Left cardiac atrium (tissue), 4 donors: ENCODE data around the gene FBH1. TPM values are rescaled to one million over a fixed set of nuclear protein-coding genes. Genes with fewer than 3 reads are reported as not detected.
"Not testable (repeated sequence)": the region's sequence is repeated elsewhere in the genome, so short reads cannot be mapped to it uniquely, and the experiment has no call there.

Source experiments
- ATAC-seq, 2 donors: fragments of 200-7000 bp; cut with Tn5 transposase; one replicate each; pipeline ENCODE4 v1.9.1; 2020; ENCODE audit warnings: mild to moderate bottlenecking in 2 of 2, moderate library complexity in 2 of 2
- DNase-seq: peaks from one replicate; pipeline ENCODE4 v3.0.0-alpha.2; 2020
- intact Hi-C, 2 donors: fragments of 100-400 bp; cut with DNase I; formaldehyde crosslinking; loops; one replicate each; pipeline versions ENCODE4 v1.14.1 to v1.15.1; 2022 to 2023
- total RNA-seq, 2 donors: library from RNA; stranded (reverse); fragmentation: NEBNext Ultra II Directional; extraction: Animal tissue kit (Norgen Biotek cat#: 25700); gene quantifications; one replicate each; pipeline ENCODE4 v1.2.1, GENCODE V29; 2021
- donor health status: DM: no; HTN: yes; CAD: no.
- donor health status: DM: no; HTN: yes; CAD: no; lungs with severe emphysema.
- donor health status: DM: yes; HTN: yes; CAD: no.
- donor health status: Dilated cardiomyopathy.

Gene FBH1
- total RNA-seq, 2 donors from 2014 or later = 67.4 to 85.1 TPM

DNA sequence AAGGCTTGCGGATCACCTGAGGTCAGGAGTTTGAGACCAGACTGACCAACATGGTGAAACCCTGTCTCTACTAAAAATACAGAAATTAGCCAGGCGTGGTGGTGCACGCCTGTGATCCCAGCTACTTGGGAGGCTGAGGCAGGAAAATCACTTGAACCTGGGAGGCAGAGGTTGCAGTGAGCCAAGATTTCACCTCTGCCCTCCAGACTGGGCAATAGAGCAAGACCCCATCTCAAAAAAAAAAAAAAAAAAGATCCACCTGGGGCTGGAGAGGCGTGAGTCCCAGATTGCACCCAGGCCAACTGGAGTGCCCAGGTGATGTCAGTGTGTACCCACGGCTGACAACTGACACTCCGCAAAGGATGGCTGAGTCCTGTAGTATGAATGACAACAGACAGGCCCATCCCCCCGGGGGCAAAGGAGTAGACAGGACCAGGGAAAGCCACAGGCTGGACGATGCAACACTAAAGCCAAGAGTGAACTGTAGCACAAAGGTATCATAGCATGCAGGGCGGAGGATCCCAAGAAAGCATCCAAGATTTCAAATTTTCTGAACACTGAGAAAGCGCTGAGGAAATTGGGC is 72.4 kb downstream of the FBH1 start:
- DNase-seq, intact Hi-C loops, ATAC-seq: not testable (repeated sequence)

GRCh38 chr10:5963071-5963470 is 73.0 kb downstream of the FBH1 start:
- DNase-seq (no peak), ATAC-seq (no peak)
- intact Hi-C loops = no loop called here

DNA sequence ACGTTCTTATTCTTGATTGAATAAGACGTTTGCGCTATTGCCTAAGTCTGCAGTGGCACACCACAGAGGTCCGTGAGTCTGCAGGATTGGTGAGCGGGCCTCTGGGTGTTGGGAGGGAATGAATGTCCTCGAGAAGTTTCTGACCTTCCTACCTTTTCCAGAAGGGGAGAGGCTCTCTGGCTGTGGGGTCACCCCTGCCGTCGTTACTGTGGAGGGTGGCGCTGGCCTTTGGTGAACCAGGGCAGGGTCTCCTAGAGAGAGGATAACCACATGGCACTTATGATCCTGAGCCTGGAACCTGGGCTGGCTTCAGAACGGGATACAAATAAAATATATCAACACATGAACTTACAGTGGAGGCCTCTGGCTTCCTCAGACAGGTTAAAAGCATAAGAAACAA is 73.5 kb downstream of the FBH1 start:
- intact Hi-C loops = no loop called here
- DNase-seq (no peak), ATAC-seq (no peak)

DNA sequence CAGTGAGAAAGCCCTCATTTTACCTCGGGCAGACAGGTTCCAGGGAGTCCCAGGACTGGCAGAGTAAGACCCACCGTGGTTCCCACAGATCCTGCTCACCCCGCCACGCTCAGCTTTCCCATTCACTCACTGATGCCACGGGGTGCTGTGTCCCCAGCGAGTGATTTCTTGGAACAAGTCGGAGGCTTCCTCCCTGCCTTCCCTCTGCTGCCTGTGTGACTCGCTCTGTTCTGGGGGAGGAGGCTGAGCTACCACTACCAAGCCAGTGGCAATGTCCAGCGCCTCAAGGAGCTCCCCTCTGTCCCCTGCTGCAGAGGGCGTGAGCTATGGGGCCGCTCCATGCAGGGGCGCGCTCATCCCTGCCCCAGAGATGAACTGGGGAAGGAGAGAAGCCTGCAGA is 74.7 kb downstream of the FBH1 start:
- ATAC-seq (no peak), DNase-seq (no peak)
- intact Hi-C loops = no loop called here

GRCh38 chr10:5965266-5965665 is 75.2 kb downstream of the FBH1 start:
- intact Hi-C loops = no loop called here
- DNase-seq (no peak), ATAC-seq (no peak)

- intact Hi-C loops = no loop called here
- no peak for DNase-seq
- ATAC-seq = no peak
Observed at GRCh38 chr10:5968037-5968680, 78.1 kb downstream of the FBH1 start.

- no peak for ATAC-seq
- intact Hi-C loops = no loop called here
- DNase-seq = no peak
Observed at GRCh38 chr10:5968681-5969453, 78.8 kb downstream of the FBH1 start.

GRCh38 chr10:5970066-5970465 is 80.0 kb downstream of the FBH1 start:
- no peak for DNase-seq
- intact Hi-C loops = no loop called here
- no peak for ATAC-seq

DNA sequence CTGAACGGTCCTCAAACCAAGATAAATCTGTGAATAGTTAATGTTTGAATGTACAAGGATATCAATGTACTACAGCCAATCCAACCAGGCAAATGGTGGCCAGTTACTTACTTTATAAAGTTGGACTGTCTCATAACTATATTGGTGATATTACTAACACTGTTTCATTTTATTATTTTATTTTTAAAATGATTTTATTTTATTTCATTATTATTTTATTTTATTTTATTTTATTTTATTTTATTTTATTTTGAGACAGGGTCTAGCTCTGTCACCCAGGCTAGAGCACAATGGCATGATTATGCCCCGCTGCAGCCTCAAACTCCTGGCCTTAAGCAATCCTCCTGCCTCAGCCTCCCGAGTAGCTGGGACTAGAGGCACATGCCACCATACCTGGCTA is 80.5 kb downstream of the FBH1 start:
- no peak for DNase-seq
- no peak for ATAC-seq
- intact Hi-C loops = no loop called here

- peak; percentile 28 to 81 for ATAC-seq
- DNase-seq = peak; percentile 72
- intact Hi-C loops = no loop called here
Observed at GRCh38 chr10:5971315-5971832, 81.3 kb downstream of the FBH1 start.

GRCh38 chr10:5971886-5972285 is 81.8 kb downstream of the FBH1 start:
- no peak for DNase-seq
- intact Hi-C loops = no loop called here
- ATAC-seq = peak in 1 of 2 donors; percentile 6

GRCh38 chr10:5973069-5973468 is 83.0 kb downstream of the FBH1 start:
- intact Hi-C loops = no loop called here
- DNase-seq = no peak
- no peak for ATAC-seq

DNA sequence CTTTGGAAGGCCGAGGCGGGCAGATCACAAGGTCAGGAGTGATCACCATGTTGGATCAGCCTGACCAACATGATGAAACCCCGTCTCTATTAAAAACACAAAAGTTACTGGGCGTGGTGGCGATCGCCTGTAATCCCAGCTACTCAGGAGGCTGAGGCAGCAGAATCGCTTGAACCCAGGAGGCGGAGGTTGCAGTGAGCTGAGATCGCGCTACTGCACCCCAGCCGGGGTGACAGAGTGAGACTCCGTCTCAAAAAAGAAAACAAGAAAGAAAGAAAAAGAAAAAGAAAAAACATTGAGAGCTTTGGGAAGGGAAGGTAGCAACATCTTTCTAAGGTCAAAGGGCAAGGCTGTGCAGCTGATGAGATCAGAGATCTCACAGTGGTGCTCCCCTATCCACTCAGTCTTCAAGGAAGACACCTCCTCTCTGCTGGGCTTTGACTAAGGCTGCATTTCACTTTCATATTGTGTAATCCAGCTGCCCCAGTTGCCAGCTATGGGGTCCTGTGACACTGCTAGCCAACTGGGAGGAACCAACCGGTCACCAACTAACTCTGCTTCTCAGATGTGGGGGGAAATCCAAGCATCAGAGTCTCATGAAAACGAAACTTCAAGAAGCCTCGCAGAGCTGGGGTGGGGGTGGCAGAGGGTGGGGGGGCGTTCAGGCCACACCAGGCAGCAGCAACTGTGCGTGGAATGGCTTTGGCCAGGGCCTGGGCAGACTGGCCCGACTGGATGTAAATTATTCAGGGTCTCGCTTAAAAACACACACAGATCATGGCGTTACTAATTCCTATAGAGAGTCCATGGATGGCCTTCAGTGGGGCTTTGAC is 85.8 kb downstream of the FBH1 start:
- DNase-seq (peak; percentile 44), ATAC-seq (peak; percentile 31 to 32)
- intact Hi-C loops = no loop called here

DNA sequence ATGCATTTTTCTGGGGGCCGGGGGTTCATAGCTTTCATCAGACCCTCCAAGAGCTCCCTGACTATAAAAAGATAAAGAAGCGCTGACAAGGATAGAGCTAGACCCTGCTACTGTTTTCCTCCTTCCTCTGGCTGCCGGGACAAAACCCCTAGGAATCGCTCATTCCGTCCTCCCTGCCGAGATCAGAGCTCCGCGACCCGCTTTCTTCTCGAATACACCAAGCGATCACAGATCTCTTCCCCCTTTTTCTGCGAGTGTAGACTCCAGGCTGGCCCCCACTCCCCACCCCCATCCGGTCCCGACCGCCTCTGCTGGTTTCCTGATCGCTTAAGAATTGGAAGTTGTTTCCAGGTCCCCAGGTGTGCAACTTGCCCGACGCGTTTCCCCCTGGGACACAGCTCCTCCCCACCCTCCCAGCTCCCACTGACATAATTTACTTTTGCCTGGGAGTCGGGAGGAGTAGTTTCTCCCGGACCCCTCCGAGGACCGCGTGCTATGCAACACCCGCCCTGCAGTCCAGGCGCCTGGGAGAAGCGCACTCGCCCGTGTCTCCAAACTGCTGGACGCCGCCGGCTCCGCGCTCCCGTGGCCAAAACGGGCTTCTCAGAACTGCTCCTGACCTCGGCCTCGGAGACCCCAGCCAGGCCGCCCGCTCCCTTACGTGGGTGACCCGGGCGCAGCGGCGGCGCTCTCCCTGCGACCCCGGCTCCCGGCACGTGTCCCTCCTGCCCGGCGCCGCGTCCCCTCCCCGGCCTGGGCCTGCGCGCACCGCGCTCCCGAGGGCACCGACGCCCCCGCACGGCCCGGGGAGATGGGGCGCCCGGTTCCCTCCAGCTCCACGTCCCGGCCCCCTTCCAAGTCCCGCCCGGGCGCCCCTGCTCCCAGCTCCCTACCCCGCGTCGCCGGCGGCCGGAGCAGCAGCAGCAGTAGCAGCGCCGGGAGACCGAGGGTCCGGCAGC is 86.7 kb downstream of the FBH1 start:
- intact Hi-C loops = no loop called here
- peak; percentile 56 to 67 for ATAC-seq
- peak; percentile 66 for DNase-seq

DNA sequence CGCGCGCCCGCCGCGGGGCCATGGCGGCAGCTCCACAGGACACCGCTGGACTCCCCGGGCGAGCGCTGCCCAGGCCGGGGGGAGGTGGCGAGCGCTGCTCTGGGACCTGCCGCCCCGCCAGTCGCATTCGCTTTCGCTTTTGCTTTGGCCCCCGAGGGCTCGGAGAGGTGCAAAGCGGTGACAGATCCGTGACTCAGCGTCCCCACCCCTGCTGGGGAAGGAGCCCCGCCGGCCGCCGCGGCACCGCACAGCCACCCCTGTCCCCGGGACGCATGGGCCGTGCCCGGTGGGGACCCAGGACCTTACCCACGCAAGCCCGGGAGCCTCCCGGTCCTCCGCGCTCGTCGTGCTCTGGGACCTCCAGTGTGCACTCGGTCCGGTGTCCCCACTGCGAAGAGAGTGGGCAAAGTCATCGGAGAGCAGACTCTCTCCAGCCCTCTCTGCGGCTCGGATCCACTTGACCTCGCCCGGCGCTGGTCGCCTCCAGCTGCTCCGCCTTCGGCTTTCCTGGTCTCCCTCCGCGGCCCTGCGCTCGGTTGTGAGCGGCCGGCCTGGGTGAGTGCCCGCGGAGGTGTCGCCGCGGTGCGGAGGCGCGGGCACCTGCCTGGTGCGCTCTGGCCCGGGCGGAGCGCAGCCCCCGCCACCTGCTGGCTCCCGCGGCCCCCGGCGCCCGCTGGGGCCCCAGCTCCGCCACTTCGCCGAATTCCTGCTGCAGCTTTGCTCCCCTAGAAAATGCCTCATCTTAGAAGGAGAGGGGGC is 87.6 kb downstream of the FBH1 start, which contains the start of gene IL15RA:
Gene IL15RA (minus strand): TSS at position 73 of the 759 bp plus-strand sequence. CDS start 51 bp downstream, at position 22.
- intact Hi-C loops = no loop called here
- ATAC-seq (peak; percentile 83 to 87), DNase-seq (peak; percentile 85)

- no peak for ATAC-seq
- intact Hi-C loops = no loop called here
- DNase-seq = no peak
Observed at GRCh38 chr10:5978230-5978489, 88.1 kb downstream of the FBH1 start.

- intact Hi-C loops = no loop called here
- DNase-seq = no peak
- no peak for ATAC-seq
Observed at GRCh38 chr10:5981529-5981928, 91.5 kb downstream of the FBH1 start.

DNA sequence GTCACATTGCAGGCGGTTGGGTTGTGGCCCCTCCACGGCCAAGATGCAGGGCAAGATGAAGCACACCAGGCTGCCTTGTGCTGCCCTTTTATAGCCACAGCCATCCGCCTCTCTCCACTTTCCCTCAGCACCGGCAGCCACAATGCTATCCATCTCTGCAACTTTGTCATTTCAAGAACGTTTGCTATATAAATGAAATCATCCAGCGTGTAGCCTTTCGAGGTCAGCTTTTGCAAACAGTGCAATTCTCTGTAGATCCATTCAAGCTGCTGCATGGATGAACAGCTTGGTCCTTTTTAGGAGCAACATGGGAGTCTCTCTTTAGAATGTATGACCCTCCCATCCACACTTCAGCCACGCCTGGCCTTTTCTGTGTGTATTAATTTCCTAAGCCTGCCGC is 93.7 kb downstream of the FBH1 start:
- DNase-seq = no peak
- intact Hi-C loops = no loop called here
- peak in 1 of 2 donors; percentile 20 for ATAC-seq
